Measurements from ENCODE around the gene KSR2.
"Not testable (repeated sequence)": the region's sequence is repeated elsewhere in the genome, so short reads cannot be mapped to it uniquely, and the experiment has no call there.

The KSR2 gene

DNA sequence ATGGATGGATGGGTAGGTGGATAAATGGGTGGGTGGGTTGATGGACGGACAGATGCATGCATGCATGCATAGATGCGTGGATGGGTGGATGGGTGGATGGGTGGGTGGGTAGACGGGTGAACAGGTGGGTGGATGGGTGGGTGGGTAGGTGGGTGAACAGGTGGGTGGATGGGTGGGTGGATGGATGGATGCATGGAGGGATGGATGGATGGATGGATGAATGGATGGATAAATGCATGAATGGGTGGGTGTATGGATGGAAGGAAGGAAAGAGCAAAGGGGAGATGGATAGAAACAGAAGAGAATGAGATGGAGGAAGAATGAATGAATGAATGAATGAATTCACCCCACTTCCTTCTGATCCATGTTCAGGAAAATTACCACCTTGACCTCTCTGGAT, 143.0 kb downstream of the KSR2 start:
- DNase-seq (ENCODE audit: low read depth in 3 of 3) = no peak

DNA sequence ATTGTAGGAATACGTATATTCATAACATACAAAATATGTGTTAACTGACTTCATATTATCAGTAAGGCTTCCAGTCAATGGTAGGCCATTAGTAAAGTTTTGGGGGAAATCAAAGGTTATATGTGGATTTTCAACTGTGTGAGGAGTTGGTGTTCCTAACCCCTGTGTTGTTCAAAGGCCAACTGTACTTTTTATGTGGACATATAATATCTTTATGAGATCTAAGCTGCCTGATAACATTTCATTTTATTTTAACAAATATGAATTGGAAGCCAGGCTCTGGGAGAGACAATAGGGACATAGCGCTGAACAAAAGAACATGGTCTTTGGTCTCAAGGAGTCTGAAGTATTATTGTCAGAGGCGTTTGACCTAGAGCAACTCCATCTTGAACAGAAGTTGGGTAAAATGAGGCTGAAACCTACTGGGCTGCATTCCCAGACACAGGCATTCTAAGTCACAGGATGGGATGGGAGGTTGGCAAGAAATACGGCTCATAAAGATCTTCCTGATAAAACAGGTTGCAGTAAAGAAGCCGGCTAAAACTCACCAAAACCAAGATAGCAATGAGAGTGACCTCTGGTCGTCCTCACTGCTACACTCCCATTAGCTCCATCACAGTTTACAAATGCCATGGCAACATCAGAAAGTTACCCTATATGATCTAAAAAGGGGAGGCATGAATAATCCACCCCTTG, 147.2 kb downstream of the KSR2 start:
- no peak for DNase-seq (ENCODE audit: low read depth in 3 of 3)

DNA sequence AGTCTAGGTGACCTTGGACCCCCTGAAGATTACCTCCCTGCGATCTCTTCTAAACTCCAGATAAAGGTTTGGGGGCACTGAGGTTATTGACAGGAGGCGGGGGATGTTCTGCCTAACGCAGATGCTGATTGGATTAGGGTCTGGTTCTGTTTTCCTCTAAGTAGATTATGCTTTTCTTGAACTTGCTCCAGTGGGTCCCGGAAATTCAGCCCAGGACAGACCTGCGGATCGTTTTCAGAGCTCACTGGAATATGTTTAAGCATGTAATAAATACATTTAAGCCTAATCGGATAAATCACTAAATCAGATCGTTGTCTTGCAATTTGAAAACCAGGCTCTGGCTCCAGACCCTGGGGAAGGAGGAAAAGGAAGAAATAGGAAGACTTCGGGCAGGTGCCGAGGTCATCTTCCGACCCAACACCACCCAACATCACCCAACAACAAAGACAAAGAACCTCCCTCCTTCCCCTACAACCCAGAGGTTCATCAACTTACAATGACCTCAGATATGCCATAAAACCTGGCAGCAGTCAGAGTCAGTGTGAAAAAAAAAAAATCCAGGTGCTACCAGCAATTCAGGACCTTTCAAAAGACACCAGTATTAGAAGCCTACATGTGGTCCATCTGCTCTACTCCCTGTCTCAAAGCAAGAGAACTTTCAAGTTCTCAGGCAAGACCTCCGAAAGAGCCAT, 148.4 kb downstream of the KSR2 start:
- DNase-seq (ENCODE audit: low read depth in 3 of 3) = no peak

DNA sequence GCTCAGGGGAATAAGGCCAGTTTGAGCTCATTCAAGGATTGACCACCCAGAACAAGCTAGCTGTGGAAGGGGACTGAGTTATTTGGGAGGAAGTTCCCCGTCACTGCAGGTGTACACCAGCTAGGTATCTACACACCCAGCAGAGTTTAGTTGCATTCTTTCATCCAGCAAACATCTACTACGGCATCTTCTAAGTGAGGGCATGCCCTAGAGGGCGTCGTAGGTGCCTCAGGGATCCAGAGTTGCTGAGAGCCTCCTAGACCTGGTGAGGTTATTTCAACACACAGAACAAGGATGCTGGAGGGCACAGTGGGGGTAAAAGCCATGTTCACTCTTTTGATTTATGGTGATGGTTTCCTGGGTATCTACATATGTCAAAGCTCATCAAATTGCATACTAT, 149.6 kb downstream of the KSR2 start:
- DNase-seq (ENCODE audit: low read depth in 3 of 3) = no peak

DNA sequence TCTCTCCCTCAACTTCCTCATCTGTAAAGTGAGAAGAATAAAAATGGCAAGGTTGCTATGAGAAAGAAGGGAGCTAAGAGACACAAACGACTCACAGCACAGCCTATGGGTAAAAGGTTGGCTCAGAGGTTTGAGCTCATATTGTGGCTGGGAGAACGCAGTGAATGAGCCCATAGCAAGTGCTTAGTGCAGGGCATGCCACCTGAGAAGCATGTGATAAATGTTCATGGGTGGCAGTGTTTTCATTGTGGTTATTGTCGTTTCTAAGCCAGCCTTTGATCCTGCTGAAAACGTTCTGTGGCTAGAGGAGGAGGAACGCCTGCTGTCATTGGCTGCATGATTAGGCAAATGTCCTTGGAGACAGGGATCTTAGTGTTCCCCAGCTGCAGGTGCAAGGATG, 150.4 kb downstream of the KSR2 start:
- DNase-seq (ENCODE audit: low read depth in 3 of 3) = no peak

DNA sequence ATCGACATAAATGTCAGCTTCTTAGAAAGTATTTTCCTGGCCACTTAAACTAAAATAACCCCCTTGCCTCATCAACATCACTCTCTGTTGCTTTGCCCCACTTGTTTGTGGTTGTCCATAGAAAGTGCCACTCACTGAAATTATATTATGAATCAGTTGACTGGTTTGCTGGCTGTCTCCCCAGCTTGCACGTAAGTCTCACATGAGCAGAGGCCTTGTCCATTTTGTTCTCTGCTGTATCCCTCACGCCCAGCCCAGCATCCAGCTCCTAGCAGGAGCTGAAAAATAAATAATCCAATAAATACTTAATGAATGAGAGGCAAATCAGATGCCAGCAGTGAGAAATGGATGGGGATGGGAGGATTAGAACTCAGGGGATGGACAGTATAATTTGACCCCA, 159.3 kb downstream of the KSR2 start:
- no peak for DNase-seq (ENCODE audit: low read depth in 3 of 3)

DNA sequence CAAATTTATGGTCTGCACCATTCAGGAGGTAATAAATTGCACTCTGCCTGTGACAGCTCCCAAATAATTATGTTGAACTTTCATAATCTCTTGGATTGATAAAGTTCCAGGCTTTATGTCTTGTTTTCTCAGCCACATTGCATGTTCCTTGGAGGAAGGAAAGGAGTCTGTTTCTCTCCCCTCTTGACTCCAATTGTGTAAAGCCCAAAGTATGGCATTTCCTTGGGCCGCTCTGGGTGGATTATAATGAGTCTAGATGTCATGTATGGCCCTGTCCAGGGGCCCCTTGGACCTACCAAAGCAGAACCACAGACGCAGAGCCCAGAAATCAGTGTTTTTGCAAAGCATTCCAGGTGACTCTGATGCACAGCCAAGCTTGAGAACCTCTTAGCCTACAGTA, 160.8 kb downstream of the KSR2 start:
- DNase-seq (ENCODE audit: low read depth in 3 of 3) = no peak

DNA sequence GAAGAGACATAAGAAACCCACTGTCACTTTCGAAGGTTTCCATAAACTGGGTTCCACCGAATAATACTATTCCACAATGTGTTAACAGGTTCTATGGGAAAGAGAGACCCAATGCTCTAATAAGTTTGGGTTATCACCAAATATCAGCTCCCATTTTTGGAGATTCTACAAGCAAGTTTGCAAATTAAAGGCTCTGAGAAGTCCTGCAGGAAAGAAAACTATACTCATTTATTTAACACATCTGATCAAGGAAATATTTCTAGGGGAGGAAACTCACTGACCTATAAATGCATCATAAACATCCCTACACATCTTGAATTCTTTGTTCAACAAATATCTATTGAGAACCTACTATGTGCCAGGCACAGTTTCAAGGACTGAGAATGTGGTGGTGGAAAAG, 161.4 kb downstream of the KSR2 start:
- no peak for DNase-seq (ENCODE audit: low read depth in 3 of 3)

DNA sequence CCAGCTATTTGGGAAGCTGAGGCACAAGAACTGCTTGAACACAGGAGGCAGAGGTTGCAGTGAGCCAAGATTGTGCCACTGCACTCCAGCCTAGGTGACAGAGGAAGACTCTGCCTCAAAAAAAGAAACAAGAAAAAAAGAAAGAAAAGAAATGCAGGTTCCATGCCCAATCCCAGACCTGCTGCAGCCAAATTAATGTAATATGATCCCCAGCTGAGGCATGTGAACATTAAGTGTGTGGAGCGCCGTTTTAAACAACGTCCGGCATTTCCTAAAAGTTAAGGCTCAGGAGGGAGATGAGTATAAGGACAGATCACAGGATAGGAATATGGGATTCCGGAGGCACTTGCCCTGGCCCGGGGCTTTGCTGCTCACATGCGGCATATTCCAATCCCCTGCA, 162.9 kb downstream of the KSR2 start:
- DNase-seq (ENCODE audit: low read depth in 3 of 3) = no peak

DNA sequence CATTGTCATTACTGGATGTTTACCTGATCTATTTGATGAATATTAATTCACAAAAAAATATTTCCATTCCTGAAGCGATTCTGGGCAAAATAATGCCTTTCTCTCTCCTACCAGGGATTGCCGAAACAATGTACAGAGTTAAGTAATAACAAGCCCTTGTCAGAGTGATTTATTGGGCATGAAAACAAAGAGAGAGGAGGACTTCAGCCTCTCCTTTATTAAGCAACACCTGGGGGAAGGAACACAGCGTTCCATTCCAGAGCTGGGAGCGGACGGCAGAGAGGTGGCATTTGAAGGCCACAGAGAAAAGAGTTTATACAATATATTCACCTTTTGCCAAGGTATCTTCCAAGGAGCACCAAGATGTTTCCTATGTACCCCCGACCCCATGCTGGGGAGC, 165.8 kb downstream of the KSR2 start:
- no peak for DNase-seq (ENCODE audit: low read depth in 3 of 3)

DNA sequence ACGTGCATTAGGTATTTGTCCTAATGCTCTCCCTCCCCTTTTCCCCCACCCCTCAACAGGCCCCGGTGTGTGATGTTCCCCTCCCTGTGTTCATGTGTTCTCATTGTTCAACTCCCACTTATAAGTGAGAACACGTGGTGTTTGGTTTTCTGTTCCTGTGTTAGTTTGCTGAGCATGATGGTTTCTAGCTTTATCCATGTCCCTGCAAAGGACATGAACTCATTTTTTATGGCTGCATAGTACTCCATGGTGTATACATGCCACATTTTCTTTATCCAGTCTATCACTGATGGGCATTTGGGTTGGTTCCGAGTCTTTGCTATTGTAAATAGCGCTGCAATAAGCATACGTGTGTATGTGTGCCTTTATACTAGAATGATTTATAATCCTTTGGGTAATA, 168.1 kb downstream of the KSR2 start:
- DNase-seq (ENCODE audit: low read depth in 3 of 3) = not testable (repeated sequence)

DNA sequence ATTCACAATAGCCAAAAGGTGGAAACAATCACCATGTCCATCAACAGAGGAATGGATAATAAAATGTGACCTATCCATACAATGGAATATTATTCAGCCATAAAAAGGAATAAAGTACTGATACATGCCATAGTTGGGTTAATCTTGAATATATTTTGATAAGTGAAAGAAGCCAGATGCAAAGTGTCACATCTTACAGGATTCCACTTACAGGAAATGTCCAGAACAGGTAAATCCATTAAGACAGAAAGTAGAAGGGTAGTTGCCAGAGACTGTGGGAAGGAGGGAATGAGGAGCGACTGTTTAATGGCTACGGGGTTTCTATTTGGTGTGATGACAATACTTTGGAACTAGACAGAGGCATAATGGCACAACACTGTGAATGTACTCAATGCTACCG, 171.6 kb downstream of the KSR2 start:
- no peak for DNase-seq (ENCODE audit: low read depth in 3 of 3)

DNA sequence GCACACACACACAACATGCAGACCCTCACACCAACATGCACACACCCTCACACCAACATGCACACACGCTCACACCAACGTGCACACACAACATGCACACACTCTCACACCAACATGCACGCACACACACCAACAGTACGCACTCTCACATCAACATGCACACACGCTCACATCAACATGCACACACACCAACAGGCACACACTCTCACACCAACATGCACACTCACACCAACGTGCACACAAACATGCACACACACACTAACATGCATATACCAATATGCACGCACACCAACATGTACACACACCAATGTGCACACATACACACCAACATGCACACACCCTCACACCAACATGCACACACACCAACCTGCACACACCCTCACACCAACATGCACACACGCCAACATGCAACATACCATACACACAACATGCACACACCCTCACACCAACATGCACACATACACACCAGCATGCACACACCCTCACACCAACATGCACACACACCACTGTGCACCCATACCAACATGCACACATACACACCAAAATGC, 175.8 kb downstream of the KSR2 start:
- no peak for DNase-seq (ENCODE audit: low read depth in 3 of 3)

DNA sequence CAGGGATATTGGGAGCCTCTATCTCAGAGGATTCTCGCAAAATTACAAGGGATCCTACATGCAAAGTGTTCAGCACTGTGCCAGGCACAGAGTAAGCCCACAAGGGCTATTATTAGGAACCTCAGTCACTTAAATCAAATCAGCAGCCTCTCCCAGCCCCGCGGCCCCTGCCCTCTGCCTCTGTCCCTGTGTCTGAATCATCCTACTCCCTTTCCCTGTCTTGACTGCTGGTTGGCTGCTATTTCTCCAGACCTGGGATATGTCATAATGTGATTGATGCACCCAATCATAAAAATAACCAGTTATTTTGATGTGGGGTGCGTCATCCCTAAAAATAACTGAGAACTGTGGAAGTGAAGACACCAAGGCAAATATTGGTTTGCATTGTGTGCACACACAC, 176.3 kb downstream of the KSR2 start:
- no peak for DNase-seq (ENCODE audit: low read depth in 3 of 3)

DNA sequence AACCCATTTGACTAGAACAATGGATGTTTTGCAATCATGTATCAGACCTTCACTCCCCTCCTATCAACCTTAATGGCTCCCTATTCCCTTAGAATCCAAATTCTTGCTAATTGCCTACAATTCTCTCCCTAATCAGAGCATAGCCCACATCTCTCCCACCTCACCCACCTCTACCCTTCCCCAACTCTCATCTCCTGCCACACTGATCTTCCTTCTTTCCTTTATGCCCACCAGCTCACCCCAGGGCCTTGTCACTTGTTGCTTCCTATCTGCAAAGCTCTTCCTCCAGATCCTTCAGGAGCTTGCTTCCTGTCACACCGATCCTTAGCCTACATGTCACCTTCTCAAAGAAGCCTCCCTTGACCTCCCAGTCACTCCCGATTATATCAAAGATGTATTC, 177.8 kb downstream of the KSR2 start:
- no peak for DNase-seq (ENCODE audit: low read depth in 3 of 3)

DNA sequence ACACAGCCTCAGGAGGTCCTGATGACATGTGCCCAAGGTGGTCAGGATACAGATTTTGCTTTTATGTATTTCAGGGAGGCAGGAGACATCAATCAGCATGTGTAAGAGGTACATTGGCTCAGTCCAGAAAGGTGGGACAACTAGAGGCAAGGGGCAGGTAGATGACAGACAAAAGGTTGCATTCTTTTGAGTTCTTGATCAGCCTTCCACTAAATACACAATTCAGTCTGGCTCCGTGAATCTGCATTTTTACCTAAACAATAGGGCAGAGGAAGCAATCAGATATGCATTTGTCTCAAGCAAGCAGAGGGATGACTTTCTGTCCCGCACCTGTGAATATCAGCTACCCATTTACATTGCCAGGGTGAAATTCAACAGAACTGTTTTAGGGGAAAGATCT, 178.6 kb downstream of the KSR2 start:
- DNase-seq (ENCODE audit: low read depth in 3 of 3) = no peak

DNA sequence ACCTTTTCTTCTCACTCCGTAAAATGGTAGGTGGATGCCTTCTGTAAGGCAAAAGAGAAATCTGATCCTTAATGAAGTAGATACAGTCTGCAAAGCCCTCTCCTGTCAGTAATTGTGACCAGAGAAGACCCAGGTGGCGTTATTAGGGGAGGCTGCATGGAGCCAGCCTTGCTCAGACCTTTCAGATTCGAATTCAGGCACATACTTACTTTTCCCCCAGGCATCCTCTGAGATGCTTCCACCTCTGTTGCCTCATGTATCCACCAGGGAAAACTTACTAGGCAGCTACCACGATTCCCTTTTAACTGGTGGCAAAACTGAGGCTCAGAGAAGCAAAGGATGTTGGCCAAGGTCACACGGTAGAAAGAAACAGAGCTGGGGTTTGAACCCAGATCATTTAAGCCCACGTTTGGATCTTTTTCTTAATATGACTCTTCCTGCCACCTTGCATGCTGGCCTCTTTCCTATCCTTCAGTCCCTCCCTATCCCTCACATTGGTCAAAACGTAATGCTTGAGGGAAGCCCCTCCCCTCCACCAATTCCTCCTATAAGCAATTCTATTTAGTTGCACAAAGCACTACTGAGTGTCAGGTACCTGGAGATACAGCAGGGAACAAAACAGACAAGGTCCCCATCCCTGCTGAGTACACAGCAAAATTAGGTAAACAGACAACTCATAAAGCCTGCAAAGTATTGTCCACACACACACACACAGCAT, 179.4 kb downstream of the KSR2 start:
- DNase-seq (ENCODE audit: low read depth in 3 of 3) = no peak

DNA sequence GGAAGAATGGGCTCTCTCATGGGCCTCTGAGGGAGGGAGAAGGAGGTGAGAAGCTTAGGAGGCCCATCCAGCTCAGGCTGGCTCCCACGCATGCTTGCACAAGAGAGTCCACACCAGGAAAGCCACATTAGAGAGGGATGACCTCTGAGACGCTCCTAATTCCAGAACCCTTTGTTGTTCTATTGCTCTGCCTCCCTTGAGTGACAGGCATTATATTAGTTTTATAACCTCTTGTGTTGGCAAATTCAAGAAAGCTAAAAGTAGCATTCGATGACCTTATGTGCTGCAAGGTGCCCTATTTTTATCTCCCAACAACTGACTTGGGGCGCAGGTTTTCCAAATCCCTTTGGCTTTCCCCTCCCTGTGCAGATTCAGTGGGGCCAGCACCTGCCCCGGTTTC, 190.1 kb downstream of the KSR2 start:
- no peak for DNase-seq (ENCODE audit: low read depth in 3 of 3)

DNA sequence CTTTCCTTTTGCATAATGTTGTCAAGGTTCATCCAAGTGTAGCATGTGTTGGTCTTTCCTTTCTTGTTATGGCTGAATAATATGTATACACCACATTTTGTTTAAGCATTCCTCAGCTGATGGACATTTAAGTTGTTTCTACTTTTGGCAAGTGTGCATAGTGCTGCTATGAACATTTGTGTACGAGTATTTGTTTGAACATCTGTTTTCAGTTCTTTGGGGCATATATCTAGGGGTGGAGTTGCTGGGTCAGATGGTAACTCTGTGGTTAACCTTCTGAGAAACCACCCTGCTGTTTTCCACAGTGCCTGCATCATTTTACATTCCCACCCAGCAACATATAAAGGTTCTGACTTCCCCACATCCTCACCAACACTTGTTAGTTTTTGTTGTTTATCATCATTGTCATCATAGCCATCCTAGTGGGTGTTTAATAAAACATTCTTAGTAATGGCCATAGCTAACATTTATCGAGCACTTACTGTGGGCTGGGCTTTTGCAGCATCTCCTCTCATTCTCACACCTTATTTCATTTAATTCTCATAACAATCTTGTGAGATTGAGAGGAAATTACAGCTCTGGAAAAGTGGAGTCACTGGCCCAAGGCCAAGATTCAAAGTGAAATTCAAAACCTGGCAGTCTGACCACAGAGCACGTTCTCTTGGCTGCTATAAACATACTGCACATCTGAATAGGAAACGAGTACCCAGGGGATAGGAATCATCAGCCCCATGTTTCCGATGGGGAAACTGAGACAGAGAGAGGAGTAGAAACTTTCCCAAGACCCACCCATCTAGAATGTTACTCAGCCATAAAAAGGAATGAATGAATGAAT, 193.6 kb downstream of the KSR2 start:
- DNase-seq (ENCODE audit: low read depth in 3 of 3) = no peak

DNA sequence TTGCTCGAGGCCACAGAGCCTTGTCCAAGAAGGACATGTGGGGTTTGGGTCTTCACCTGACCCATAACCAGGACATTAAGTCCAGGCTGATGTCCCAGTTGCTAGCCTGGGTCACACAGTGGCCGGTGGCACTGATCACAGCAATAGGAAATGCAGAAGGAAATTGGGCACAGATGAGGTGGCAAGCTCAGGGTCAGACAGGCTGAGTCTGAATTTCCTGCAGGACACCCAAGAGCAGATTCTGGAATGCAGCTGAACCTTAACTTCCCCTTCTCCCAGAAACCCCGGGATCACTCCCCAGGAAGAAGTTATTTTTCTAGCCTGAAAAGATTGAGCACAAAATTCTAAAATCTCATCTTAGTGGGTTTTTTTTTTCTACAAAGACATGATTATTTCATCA, 199.9 kb downstream of the KSR2 start:
- DNase-seq (ENCODE audit: low read depth in 3 of 3) = no peak

DNA sequence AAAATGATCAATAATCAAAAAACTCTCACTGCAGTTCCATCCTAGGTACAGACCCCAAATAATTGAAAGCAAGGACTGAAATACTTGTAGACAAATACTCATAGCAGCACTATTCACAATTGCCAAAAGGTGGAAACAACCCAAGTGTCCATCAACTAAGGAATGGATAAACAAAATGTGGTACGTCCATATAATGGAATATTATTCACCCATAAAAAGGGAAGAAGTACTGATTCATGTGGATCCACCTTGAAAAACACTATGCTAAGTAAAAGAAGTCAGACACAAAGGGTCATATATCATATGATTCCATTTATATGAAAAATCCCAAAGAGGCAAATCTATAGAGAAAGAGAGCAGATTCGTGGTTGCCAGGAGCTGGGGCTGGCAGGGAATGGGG, 202.8 kb downstream of the KSR2 start:
- DNase-seq (ENCODE audit: low read depth in 3 of 3) = no peak

DNA sequence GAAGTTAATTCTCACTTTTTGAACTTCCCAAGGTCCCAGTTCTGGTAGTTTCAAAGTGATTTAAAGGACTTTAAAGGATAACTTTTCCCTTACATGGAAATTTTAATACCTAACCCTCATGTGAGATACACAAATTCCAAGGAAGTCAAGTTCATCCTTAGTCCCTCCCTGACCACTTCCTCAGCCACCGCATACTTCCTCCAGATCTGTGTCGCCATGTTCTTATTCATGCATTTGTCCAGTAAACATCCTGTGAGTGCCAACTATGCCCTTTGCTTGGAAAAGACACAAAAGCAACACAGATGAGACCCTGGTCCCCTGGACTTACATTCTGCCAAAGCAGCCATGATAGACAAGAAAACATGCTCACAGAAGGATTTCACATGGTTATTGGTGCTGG, 206.6 kb downstream of the KSR2 start:
- no peak for DNase-seq (ENCODE audit: low read depth in 3 of 3)
